Measurements from ENCODE around the gene RGS19.
A peak's percentile ranks its signal among the peaks of the same experiment; 100 is the strongest.

The RGS19 gene

GRCh38 chr20:64037199-64037497, 42.2 kb downstream of the RGS19 start:
- H3K56ac ChIP-seq (ENCODE audit: low read length): no peak overlapping the region
- H3K79me2 ChIP-seq (ENCODE audit: control insufficient read depth, insufficient read depth, low read length): no peaks in the 10 kb centered on the region
- no peaks in the 10 kb centered on the region for H3K79me1 ChIP-seq (ENCODE audit: low read length)
- no peak overlapping the region for H3K9ac ChIP-seq (ENCODE audit: low read length)
- H3K27ac ChIP-seq (ENCODE audit: low read depth, low read length): no peak overlapping the region
- whole genome bisulfite sequencing (ENCODE audit: extremely low coverage, insufficient coverage, low lambda C conversion rate): no CpG with 5 or more reads among the region's 3 CpGs
- DNase-seq: no peak
- H3K23ac ChIP-seq (ENCODE audit: low read length): no peak overlapping the region
- H4K8ac ChIP-seq (ENCODE audit: low read depth, low read length): no peak overlapping the region
- H2AK5ac ChIP-seq (ENCODE audit: low read length): no peak overlapping the region
- no peak overlapping the region for H3K4ac ChIP-seq (ENCODE audit: low read depth, low read length)
- H2BK120ac ChIP-seq (ENCODE audit: low read depth, low read length): no peak overlapping the region
- no peak overlapping the region for H2BK5ac ChIP-seq (ENCODE audit: low read length)
- H3K36me3 ChIP-seq (ENCODE audit: control insufficient read depth, insufficient read depth, low read length): peaks cover 2% of the 10 kb centered on the region
- H2BK15ac ChIP-seq (replicated peaks; ENCODE audit: low read depth): no peak overlapping the region
- no peak overlapping the region for H4K5ac ChIP-seq (ENCODE audit: low read length)
- H3K4me3 ChIP-seq (ENCODE audit: low read length): no peak overlapping the region
- H3K4me1 ChIP-seq (ENCODE audit: control insufficient read depth, low read depth, low read length): peaks cover 2% of the 10 kb centered on the region
- H3K18ac ChIP-seq (ENCODE audit: low read length): no peak overlapping the region
- H3K27me3 ChIP-seq (ENCODE audit: insufficient read depth, low read length, poor library complexity): peaks cover 7% of the 10 kb centered on the region
- H3K4me2 ChIP-seq (ENCODE audit: low read length): no peak overlapping the region

GRCh38 chr20:64036346-64037198, 42.7 kb downstream of the RGS19 start:
- Histone ChIP-seq H3K4ac (ENCODE audit: low read depth, low read length) (no peak overlapping the region), H2BK120ac (ENCODE audit: low read depth, low read length) (no peak overlapping the region), H3K27ac (ENCODE audit: low read depth, low read length) (no peak overlapping the region), H2AK5ac (ENCODE audit: low read length) (no peak overlapping the region), H3K27me3 (ENCODE audit: insufficient read depth, low read length, poor library complexity) (peaks cover 4% of the 10 kb centered on the region), H2BK5ac (ENCODE audit: low read length) (no peak overlapping the region), H2BK15ac (replicated peaks; ENCODE audit: low read depth) (no peak overlapping the region), H3K9ac (ENCODE audit: low read length) (no peak overlapping the region), H3K4me1 (ENCODE audit: control insufficient read depth, low read depth, low read length) (peaks cover 2% of the 10 kb centered on the region), H3K23ac (ENCODE audit: low read length) (no peak overlapping the region), H4K5ac (ENCODE audit: low read length) (no peak overlapping the region), H3K56ac (ENCODE audit: low read length) (peak overlapping the region; percentile 42), H3K4me3 (ENCODE audit: low read length) (no peak overlapping the region), H3K4me2 (ENCODE audit: low read length) (no peak overlapping the region), H3K79me2 (ENCODE audit: control insufficient read depth, insufficient read depth, low read length) (no peaks in the 10 kb centered on the region), H3K36me3 (ENCODE audit: control insufficient read depth, insufficient read depth, low read length) (peaks cover 4% of the 10 kb centered on the region), H3K79me1 (ENCODE audit: low read length) (no peaks in the 10 kb centered on the region), H3K18ac (ENCODE audit: low read length) (no peak overlapping the region), H4K8ac (ENCODE audit: low read depth, low read length) (no peak overlapping the region)
- DNase-seq: no peak
- no CpG with 5 or more reads among the region's 17 CpGs for WGBS (ENCODE audit: extremely low coverage, insufficient coverage, low lambda C conversion rate)

GRCh38 chr20:64035933-64036345, 43.4 kb downstream of the RGS19 start, which contains the start of gene C20orf204:
TSS of gene C20orf204 (plus strand) at chr20:64036182. CDS start at chr20:64036324, 142 bp downstream.
- H3K27me3 ChIP-seq (ENCODE audit: insufficient read depth, low read length, poor library complexity): no peaks in the 10 kb centered on the region
- H3K27ac ChIP-seq (ENCODE audit: low read depth, low read length): no peak within 1 kb of the TSS
- no peak within 1 kb of the TSS for H3K4ac ChIP-seq (ENCODE audit: low read depth, low read length)
- H4K5ac ChIP-seq (ENCODE audit: low read length): no peak within 1 kb of the TSS
- no peak within 1 kb of the TSS for H3K4me2 ChIP-seq (ENCODE audit: low read length)
- no CpG with 5 or more reads among the region's 10 CpGs for WGBS (ENCODE audit: extremely low coverage, insufficient coverage, low lambda C conversion rate)
- H3K9ac ChIP-seq (ENCODE audit: low read length): no peak within 1 kb of the TSS
- no peaks in the 10 kb centered on the region for H3K79me2 ChIP-seq (ENCODE audit: control insufficient read depth, insufficient read depth, low read length)
- H3K4me3 ChIP-seq (ENCODE audit: low read length): no peak within 1 kb of the TSS
- H3K4me1 ChIP-seq (ENCODE audit: control insufficient read depth, low read depth, low read length): peaks cover 2% of the 10 kb centered on the region
- no peak within 1 kb of the TSS for H2BK5ac ChIP-seq (ENCODE audit: low read length)
- no peak within 1 kb of the TSS for H3K23ac ChIP-seq (ENCODE audit: low read length)
- no peak within 1 kb of the TSS for H2AK5ac ChIP-seq (ENCODE audit: low read length)
- no peak within 1 kb of the TSS for H2BK15ac ChIP-seq (replicated peaks; ENCODE audit: low read depth)
- H3K79me1 ChIP-seq (ENCODE audit: low read length): no peaks in the 10 kb centered on the region
- H3K56ac ChIP-seq (ENCODE audit: low read length): peak within 1 kb of the TSS; percentile 42
- H3K36me3 ChIP-seq (ENCODE audit: control insufficient read depth, insufficient read depth, low read length): peaks cover 4% of the 10 kb centered on the region
- peak; percentile 78 for DNase-seq
- no peak within 1 kb of the TSS for H3K18ac ChIP-seq (ENCODE audit: low read length)
- no peak within 1 kb of the TSS for H2BK120ac ChIP-seq (ENCODE audit: low read depth, low read length)
- H4K8ac ChIP-seq (ENCODE audit: low read depth, low read length): no peak within 1 kb of the TSS

- H2BK120ac ChIP-seq (ENCODE audit: low read depth, low read length): no peak overlapping the region
- no peak overlapping the region for H3K4me3 ChIP-seq (ENCODE audit: low read length)
- H3K23ac ChIP-seq (ENCODE audit: low read length): no peak overlapping the region
- no peak overlapping the region for H3K4ac ChIP-seq (ENCODE audit: low read depth, low read length)
- no peak overlapping the region for H3K9ac ChIP-seq (ENCODE audit: low read length)
- no peak overlapping the region for H4K5ac ChIP-seq (ENCODE audit: low read length)
- H3K4me2 ChIP-seq (ENCODE audit: low read length): no peak overlapping the region
- no peak overlapping the region for H2BK5ac ChIP-seq (ENCODE audit: low read length)
- no peak overlapping the region for H3K27ac ChIP-seq (ENCODE audit: low read depth, low read length)
- H3K4me1 ChIP-seq (ENCODE audit: control insufficient read depth, low read depth, low read length): peaks cover 2% of the 10 kb centered on the region
- no CpG with 5 or more reads among the region's 17 CpGs for WGBS (ENCODE audit: extremely low coverage, insufficient coverage, low lambda C conversion rate)
- no peaks in the 10 kb centered on the region for H3K79me1 ChIP-seq (ENCODE audit: low read length)
- H4K8ac ChIP-seq (ENCODE audit: low read depth, low read length): no peak overlapping the region
- DNase-seq: no peak
- H3K79me2 ChIP-seq (ENCODE audit: control insufficient read depth, insufficient read depth, low read length): no peaks in the 10 kb centered on the region
- peaks cover 6% of the 10 kb centered on the region for H3K36me3 ChIP-seq (ENCODE audit: control insufficient read depth, insufficient read depth, low read length)
- H3K27me3 ChIP-seq (ENCODE audit: insufficient read depth, low read length, poor library complexity): no peaks in the 10 kb centered on the region
- no peak overlapping the region for H2BK15ac ChIP-seq (replicated peaks; ENCODE audit: low read depth)
- no peak overlapping the region for H3K56ac ChIP-seq (ENCODE audit: low read length)
- no peak overlapping the region for H3K18ac ChIP-seq (ENCODE audit: low read length)
- no peak overlapping the region for H2AK5ac ChIP-seq (ENCODE audit: low read length)
Observed at GRCh38 chr20:64035066-64035932, 44.0 kb downstream of the RGS19 start.

GRCh38 chr20:64033981-64034493, 45.3 kb downstream of the RGS19 start:
- Histone ChIP-seq H3K4ac (ENCODE audit: low read depth, low read length) (no peak overlapping the region), H2BK5ac (ENCODE audit: low read length) (no peak overlapping the region), H3K9ac (ENCODE audit: low read length) (no peak overlapping the region), H3K18ac (ENCODE audit: low read length) (no peak overlapping the region), H3K27ac (ENCODE audit: low read depth, low read length) (no peak overlapping the region), H3K27me3 (ENCODE audit: insufficient read depth, low read length, poor library complexity) (no peaks in the 10 kb centered on the region), H4K8ac (ENCODE audit: low read depth, low read length) (no peak overlapping the region), H4K5ac (ENCODE audit: low read length) (no peak overlapping the region), H3K56ac (ENCODE audit: low read length) (no peak overlapping the region), H3K4me1 (ENCODE audit: control insufficient read depth, low read depth, low read length) (peaks cover 2% of the 10 kb centered on the region), H3K4me2 (ENCODE audit: low read length) (no peak overlapping the region), H3K4me3 (ENCODE audit: low read length) (no peak overlapping the region), H3K79me2 (ENCODE audit: control insufficient read depth, insufficient read depth, low read length) (no peaks in the 10 kb centered on the region), H3K79me1 (ENCODE audit: low read length) (no peaks in the 10 kb centered on the region), H3K36me3 (ENCODE audit: control insufficient read depth, insufficient read depth, low read length) (peaks cover 6% of the 10 kb centered on the region), H2BK15ac (replicated peaks; ENCODE audit: low read depth) (no peak overlapping the region), H2BK120ac (ENCODE audit: low read depth, low read length) (no peak overlapping the region), H3K23ac (ENCODE audit: low read length) (no peak overlapping the region), H2AK5ac (ENCODE audit: low read length) (no peak overlapping the region)
- no CpG with 5 or more reads among the region's 11 CpGs for WGBS (ENCODE audit: extremely low coverage, insufficient coverage, low lambda C conversion rate)
- no peak for DNase-seq
